Transverse colon (tissue), 4 donors: ENCODE data around the gene UACA. TPM values are rescaled to one million over a fixed set of nuclear protein-coding genes. Genes with fewer than 3 reads are reported as not detected.

Experiments used
- DNase-seq: peaks from one replicate; pipeline ENCODE4 v3.0.0-alpha.2; 2019
- H3K27ac ChIP-seq, 4 donors: fragments of 200-600 bp; sonication (generic); 2 replicates each; pipeline ENCODE4 v1.5.1; 2016 to 2018; ENCODE audit warnings: inconsistent platforms in 4 of 4
- H3K27me3 ChIP-seq: fragments of 200-600 bp; sonication (generic); 2 replicates; pipeline ENCODE4 v1.5.1; 2017; ENCODE audit warnings: inconsistent platforms
- H3K36me3 ChIP-seq, 4 donors: fragments of 200-600 bp; sonication (generic); 2 replicates each; pipeline ENCODE4 v1.5.1; 2017 to 2019; ENCODE audit warnings: inconsistent platforms in 4 of 4
- H3K4me1 ChIP-seq, 4 donors: fragments of 200-600 bp; sonication (generic); 2 replicates each; pipeline ENCODE4 v1.5.1; 2017 to 2020; ENCODE audit warnings: inconsistent platforms in 4 of 4
- H3K4me3 ChIP-seq, 4 donors: fragments of 200-600 bp; sonication (generic); 1 replicate in 1 of 4; 2 replicates in 3 of 4; pipeline versions ENCODE4 v1.5.1 to v1.6.1; 2017 to 2019; ENCODE audit warnings: inconsistent platforms in 4 of 4
- H3K9me3 ChIP-seq, 2 donors: fragments of 200-600 bp; sonication (generic); 2 replicates each; pipeline ENCODE4 v1.5.1; 2017 to 2019; ENCODE audit warnings: inconsistent platforms in 2 of 2
- CTCF ChIP-seq, 5 experiments: fragments of 200-600 bp in 3 of 5; fragments of 450-650 bp in 2 of 5; sonication (generic) in 3 of 5; IDR thresholded peaks; 1 replicate in 2 of 5; 2 replicates in 3 of 5; pipeline ENCODE4 v1.5.1; 2016 to 2017; ENCODE audit warnings: antibody characterized with exemption in 5 of 5, inconsistent platforms in 3 of 5, mild to moderate bottlenecking in 2 of 5, moderate library complexity in 1 of 5
- EP300 ChIP-seq: sonication (generic); formaldehyde crosslinking; IDR thresholded peaks from one replicate; pipeline ENCODE4 v1.6.1; 2017; ENCODE audit warnings: antibody characterized with exemption, low read depth
- POLR2A ChIP-seq: fragments of 450-650 bp; IDR thresholded peaks from one replicate; pipeline ENCODE4 v1.6.1; 2016; ENCODE audit warnings: antibody characterized with exemption, mild to moderate bottlenecking, moderate library complexity
- POLR2AphosphoS5 ChIP-seq, 3 donors: sonication (generic); formaldehyde crosslinking; IDR thresholded peaks; one replicate each; pipeline ENCODE4 v1.6.1; 2016; ENCODE audit warnings: antibody characterized with exemption in 3 of 3
- WGBS, 2 donors: methylation state at CpG; one replicate each; pipeline ENCODE4 v1.1.5; 2018; ENCODE audit warnings: low coverage in 1 of 2; 5-methylcytosine and 5-hydroxymethylcytosine counted together
- in situ Hi-C, 4 donors: fragments of 200-750 bp; cut with MboI; loops; one replicate each; pipeline versions ENCODE4 v1.15.0 to v1.15.1; 2017; ENCODE audit warnings: low sequenced_read_pairs in 3 of 4, low pct_ligation_motif_present in 1 of 4, low pct_unique_long_range_greater_than_20kb in 1 of 4
- intact Hi-C: fragments of 100-400 bp; cut with DNase I; formaldehyde crosslinking; loops from one replicate; pipeline ENCODE4 v1.15.1; 2023; ENCODE audit warnings: low total_unique reads
- total RNA-seq, 4 donors: library from RNA; depleted of rRNA; stranded (reverse); fragments of >200 nt; gene quantifications; one replicate each; pipeline ENCODE4 v1.1.0, GENCODE V29; 2016

UACA gene
- total RNA-seq, 4 donors from 2014 or later, result 19.5 to 90.5 (median 40.8) TPM

DNA sequence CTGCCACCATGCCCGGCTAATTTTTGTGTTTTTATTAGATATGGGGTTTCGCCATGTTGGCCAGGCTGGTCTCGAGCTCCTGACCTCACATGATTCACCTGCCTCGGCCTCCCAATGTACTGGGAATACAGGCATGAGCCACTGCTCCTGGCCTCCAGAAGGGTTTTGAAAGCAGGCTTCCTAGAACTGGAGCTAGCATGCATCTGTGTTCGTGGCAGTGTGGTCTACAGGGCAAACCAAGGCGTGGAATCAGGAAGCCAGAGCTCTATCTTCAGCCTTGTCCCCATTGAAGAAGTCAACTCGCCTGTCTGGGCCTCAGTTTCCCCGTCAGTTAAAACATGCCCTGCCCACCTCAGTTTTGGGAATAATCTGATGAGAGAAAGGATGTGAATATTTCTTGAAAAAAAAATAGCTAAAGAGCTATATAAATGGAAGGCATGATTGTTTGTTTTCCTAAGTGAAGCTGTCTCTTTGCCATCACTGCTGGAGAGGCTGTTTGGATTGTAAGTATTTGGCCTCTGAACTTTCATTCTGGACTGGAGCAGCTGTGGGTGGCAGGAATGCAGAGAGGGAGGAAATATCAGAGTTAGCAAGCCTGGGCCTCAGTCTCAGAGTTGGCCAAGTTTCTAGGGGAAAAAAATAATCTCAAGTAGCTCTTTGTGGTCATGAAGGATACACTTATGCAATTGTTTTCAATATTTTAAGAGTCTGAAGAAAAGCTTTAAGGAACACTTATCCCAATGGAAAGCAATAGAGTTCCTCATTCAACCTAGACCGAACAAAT lies 36.5 kb upstream of the UACA start:
- in situ Hi-C loops, result no loop called here
- intact Hi-C loops, result no loop called here
- DNase-seq, result no peak
- Histone ChIP-seq H3K4me3 (no peak overlapping the region), H3K4me1 (peaks cover 0 to 7% (median 0%) of the 10 kb centered on the region in 4 donors), H3K27ac (peak overlapping the region; percentile 4 to 35 (median 19)), H3K9me3 (no peaks in the 10 kb centered on the region), H3K27me3 (no peaks in the 10 kb centered on the region), H3K36me3 (no peaks in the 10 kb centered on the region)
- WGBS, 2 donors, result 76 to 85% methylated on average over 4 to 9 of the region's 9 CpGs
- TF ChIP-seq CTCF (IDR thresholded peaks at IDR 0.05) (no peak), EP300 (no peak), POLR2A (no peak), POLR2AphosphoS5 (IDR thresholded peaks at IDR 0.05) (no peak)

DNA sequence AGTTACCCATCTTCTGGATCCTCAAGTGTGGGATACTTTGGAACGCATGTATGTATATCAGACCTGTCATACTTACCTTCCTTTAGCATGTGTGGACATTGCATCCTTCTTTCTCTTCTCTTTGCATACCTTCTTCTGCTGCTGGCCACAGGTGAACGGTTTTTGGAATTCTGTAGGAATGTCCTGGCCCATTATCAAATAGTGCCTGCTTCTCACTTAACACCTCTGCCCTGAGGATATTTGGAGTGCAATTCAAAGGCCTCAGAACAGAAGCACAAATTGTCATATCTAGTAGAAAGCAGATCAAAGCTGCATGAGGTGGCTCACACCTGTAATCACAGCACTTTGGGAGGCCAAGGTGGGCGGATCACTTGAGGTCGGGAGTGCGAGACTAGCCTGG lies 34.1 kb upstream of the UACA start:
- H3K27ac ChIP-seq, result no peak overlapping the region
- intact Hi-C loops (no loop called here), in situ Hi-C loops (no loop called here)
- H3K36me3 ChIP-seq, result no peaks in the 10 kb centered on the region
- no peak for DNase-seq
- TF ChIP-seq CTCF (IDR thresholded peaks at IDR 0.05) (no peak), POLR2AphosphoS5 (IDR thresholded peaks at IDR 0.05) (no peak), EP300 (no peak), POLR2A (no peak)
- H3K9me3 ChIP-seq, result no peaks in the 10 kb centered on the region
- peaks cover 3% of the 10 kb centered on the region for H3K27me3 ChIP-seq
- H3K4me1 ChIP-seq, result peaks cover 0 to 7% (median 0%) of the 10 kb centered on the region in 4 donors
- H3K4me3 ChIP-seq, result no peak overlapping the region
- WGBS, 2 donors, result 82 to 91% methylated on average over 2 to 5 of the region's 5 CpGs

DNA sequence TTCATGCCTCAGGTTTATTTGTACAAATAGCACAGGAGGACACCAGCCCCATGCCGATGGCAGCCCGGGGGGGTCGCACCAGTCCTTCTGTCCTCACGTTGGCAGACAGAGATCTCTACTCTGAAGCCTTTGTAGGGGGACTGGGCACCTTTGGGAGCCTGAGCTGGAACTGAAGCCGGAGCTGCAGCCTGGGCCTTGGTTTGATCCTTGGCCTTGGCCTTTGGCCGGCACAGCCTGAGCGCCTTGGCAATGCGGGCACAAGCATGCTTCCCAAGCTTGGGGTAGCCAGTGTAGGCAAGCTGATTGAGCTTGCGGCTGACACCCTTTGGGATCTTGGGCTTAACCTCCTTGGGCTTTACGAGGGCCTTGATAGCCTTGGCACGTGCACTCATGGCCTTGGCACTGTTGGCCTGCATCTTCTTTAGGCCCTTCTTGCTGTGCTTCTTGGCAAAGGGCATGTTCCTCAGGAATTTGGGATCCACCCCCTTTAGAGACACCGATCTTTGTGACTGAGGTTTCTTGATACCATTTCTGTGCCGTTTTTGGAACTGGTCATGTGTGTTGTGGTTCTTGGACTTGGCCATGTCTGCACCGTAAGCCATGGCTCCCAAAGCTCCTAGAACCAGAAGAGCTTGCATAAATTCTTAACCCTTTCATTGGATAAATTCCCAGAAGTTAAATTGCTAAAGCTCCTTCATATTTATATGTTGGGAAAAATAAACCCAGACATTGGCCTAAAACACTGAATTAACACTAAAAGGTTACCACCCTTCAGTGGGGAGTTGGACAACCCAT lies 33.4 kb upstream of the UACA start:
- TF ChIP-seq POLR2A, result no peak
- TF ChIP-seq POLR2AphosphoS5 (IDR thresholded peaks at IDR 0.05), result no peak
- no peak for TF ChIP-seq EP300
- no peak for TF ChIP-seq CTCF (IDR thresholded peaks at IDR 0.05)
- intact Hi-C loops (no loop called here), in situ Hi-C loops (no loop called here)
- Histone ChIP-seq H3K4me1 (peaks cover 0 to 7% (median 0%) of the 10 kb centered on the region in 4 donors), H3K9me3 (no peaks in the 10 kb centered on the region), H3K4me3 (no peak overlapping the region), H3K27me3 (peaks cover 6% of the 10 kb centered on the region), H3K36me3 (no peaks in the 10 kb centered on the region), H3K27ac (no peak overlapping the region)
- 87 to 93% methylated on average over 5 to 14 of the region's 14 CpGs for WGBS, 2 donors
- no peak for DNase-seq

DNA sequence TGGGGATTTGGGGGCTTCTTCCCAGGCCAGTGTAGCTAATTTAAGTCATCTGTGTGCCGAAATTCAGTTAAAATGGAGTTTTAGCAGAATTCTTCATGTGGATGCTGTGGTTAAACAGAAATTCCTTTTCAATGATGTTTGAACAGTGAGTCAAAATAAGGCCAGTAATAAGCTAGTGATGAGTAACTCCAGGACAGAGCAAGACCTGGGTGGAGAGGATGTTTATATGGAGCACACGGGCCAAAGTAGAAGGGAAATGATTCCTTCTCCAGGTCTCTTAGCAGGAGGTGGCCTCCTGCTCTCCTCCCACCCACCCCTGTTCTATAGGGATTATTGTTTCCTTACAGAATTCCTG lies 31.9 kb upstream of the UACA start:
- Histone ChIP-seq H3K4me3 (no peak overlapping the region), H3K4me1 (peaks cover 0 to 7% (median 0%) of the 10 kb centered on the region in 4 donors), H3K36me3 (no peaks in the 10 kb centered on the region), H3K9me3 (no peaks in the 10 kb centered on the region), H3K27me3 (peaks cover 9% of the 10 kb centered on the region), H3K27ac (peak overlapping the region in 3 of 4 donors; percentile 7 to 43 (median 38))
- in situ Hi-C loops, result no loop called here
- WGBS, 2 donors, result 50% methylated on average over 2 of the region's 2 CpGs; no CpG with 5 or more reads in 1 of the 2 donors
- no peak for DNase-seq
- no peak for TF ChIP-seq EP300
- no peak for TF ChIP-seq CTCF (IDR thresholded peaks at IDR 0.05)
- TF ChIP-seq POLR2A, result no peak
- no peak for TF ChIP-seq POLR2AphosphoS5 (IDR thresholded peaks at IDR 0.05)
- intact Hi-C loops, result no loop called here
